ENCODE data around the gene KRT86. TPM values are rescaled to one million over a fixed set of nuclear protein-coding genes. Genes with fewer than 3 reads are reported as not detected.

KRT86 gene
- total RNA-seq (1 to 10 TPM in 5 of 9 donors, under 1 TPM in 3, not detected in 1; 0.69 to 6.2 (median 1.4) TPM), polyA plus RNA-seq (1 to 10 TPM in 1 of 3 donors, under 1 TPM in 1, not detected in 1; 0.61 to 1.4 TPM)
- long read RNA-seq, donor 1: 0 reads
- long read RNA-seq, donor 2: 0 reads
- long read RNA-seq, donor 3: 0 reads
- long read RNA-seq, donor 4: 0 reads
- long read RNA-seq, donor 5, partial matches to known transcripts: 0 of 2 reads
- long read RNA-seq, donor 5, other reads (novel, unspliced or antisense): 2 of 2 reads
- long read RNA-seq, donor 6: 0 reads
- long read RNA-seq, donor 7: 0 reads
- long read RNA-seq, donor 8: 0 reads
- long read RNA-seq, donor 9: 0 reads
- long read RNA-seq, donor 10: 0 reads

- Histone ChIP-seq H3K9me3 (replicated peaks in 1 of 3) (no peaks in the 10 kb centered on the region), H3K36me3 (replicated peaks in 1 of 2) (no peaks in the 10 kb centered on the region), H3K4me1 (replicated peaks in 1 of 2) (peaks cover 4 to 7% of the 10 kb centered on the region in 2 donors), H3K27me3 (no peaks in the 10 kb centered on the region), H3K4me3 (no peak within 1 kb of the TSS), H3K27ac (no peak within 1 kb of the TSS)
- intact Hi-C loops (cut with DNase I): loop anchor here (5.0 kb wide), 2 partner anchors 42 to 57 kb away; partner anchors contain the start of gene KRT7 (in 1 of the 2)
- 72 to 76% (median 74%) methylated on average over 3 of the region's 3 CpGs for WGBS, 4 donors
- peak in 1 of 7 donors; percentile 3 for DNase-seq
- no peak for TF ChIP-seq POLR2A (IDR thresholded peaks at IDR 0.05)
- TF ChIP-seq, protein P1, sequence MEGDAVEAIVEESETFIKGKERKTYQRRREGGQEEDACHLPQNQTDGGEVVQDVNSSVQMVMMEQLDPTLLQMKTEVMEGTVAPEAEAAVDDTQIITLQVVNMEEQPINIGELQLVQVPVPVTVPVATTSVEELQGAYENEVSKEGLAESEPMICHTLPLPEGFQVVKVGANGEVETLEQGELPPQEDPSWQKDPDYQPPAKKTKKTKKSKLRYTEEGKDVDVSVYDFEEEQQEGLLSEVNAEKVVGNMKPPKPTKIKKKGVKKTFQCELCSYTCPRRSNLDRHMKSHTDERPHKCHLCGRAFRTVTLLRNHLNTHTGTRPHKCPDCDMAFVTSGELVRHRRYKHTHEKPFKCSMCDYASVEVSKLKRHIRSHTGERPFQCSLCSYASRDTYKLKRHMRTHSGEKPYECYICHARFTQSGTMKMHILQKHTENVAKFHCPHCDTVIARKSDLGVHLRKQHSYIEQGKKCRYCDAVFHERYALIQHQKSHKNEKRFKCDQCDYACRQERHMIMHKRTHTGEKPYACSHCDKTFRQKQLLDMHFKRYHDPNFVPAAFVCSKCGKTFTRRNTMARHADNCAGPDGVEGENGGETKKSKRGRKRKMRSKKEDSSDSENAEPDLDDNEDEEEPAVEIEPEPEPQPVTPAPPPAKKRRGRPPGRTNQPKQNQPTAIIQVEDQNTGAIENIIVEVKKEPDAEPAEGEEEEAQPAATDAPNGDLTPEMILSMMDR (IDR thresholded peaks at IDR 0.05): no peak
Observed at GRCh38 chr12:52274521-52275120, at the start of gene KRT86. Gene KRT86, plus strand, starts transcription at chr12:52274645. Its CDS starts 27,272 bp downstream, at chr12:52301917.

DNA sequence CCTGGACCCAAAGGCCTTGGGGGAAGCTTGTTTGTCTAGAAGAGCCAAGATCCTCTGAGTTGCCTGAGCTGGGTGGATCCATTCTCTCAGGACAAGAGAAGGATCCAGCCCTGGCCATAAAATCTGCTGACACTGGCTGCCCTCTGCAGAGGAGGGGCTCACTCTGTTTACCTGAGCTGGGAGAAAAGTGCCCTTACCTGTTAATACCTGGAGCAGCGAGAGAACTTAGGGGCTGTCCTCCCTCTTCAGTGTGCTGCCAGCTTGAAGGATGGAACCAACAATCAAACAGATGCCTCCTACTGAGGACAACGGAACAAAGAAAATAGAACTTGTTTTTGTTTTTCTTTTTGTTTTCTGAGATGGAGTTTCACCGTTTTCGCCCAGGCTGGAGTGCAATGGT lies 48.7 kb upstream of the KRT86 start:
- TF ChIP-seq POLR2A (IDR thresholded peaks at IDR 0.05): no peak
- TF ChIP-seq, protein P1 (IDR thresholded peaks at IDR 0.05): no peak
- Histone ChIP-seq H3K4me1 (replicated peaks in 1 of 2) (no peaks in the 10 kb centered on the region), H3K9me3 (replicated peaks in 1 of 3) (no peaks in the 10 kb centered on the region), H3K36me3 (replicated peaks in 1 of 2) (no peaks in the 10 kb centered on the region), H3K27ac (no peak overlapping the region), H3K27me3 (no peaks in the 10 kb centered on the region), H3K4me3 (no peak overlapping the region)
- intact Hi-C loops (cut with DNase I): no loop called here
- peak in 1 of 7 donors; percentile 6 for DNase-seq
- 73 to 90% (median 86%) methylated on average over 4 of the region's 4 CpGs for WGBS, 4 donors

DNA sequence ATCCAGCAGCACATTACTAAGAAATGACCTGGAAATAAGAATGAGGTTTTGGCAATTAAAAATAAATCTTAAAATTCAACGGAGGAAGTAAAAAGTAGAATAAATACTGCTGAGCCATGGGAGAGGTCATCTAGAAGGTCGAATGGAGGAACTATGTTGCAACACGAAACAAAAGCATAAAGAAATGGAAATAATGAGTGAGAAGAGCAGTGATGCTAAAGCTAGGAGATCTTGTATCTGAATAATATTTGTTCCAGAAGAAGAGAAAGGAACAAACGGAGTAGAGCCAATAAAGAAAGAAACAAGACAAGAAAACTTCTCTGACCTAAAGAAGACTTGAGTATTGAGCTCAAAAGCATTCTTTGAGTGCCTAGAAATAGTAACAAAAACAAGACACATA lies 48.0 kb upstream of the KRT86 start:
- TF ChIP-seq, protein P1 (IDR thresholded peaks at IDR 0.05): no peak
- no peak for TF ChIP-seq POLR2A (IDR thresholded peaks at IDR 0.05)
- Histone ChIP-seq H3K36me3 (replicated peaks in 1 of 2) (no peaks in the 10 kb centered on the region), H3K27me3 (no peaks in the 10 kb centered on the region), H3K4me3 (no peak overlapping the region), H3K9me3 (replicated peaks in 1 of 3) (no peaks in the 10 kb centered on the region), H3K27ac (no peak overlapping the region), H3K4me1 (replicated peaks in 1 of 2) (no peaks in the 10 kb centered on the region)
- intact Hi-C loops (cut with DNase I): no loop called here
- no peak for DNase-seq
- 43 to 62% (median 61%) methylated on average over 4 of the region's 4 CpGs for WGBS, 4 donors

DNA sequence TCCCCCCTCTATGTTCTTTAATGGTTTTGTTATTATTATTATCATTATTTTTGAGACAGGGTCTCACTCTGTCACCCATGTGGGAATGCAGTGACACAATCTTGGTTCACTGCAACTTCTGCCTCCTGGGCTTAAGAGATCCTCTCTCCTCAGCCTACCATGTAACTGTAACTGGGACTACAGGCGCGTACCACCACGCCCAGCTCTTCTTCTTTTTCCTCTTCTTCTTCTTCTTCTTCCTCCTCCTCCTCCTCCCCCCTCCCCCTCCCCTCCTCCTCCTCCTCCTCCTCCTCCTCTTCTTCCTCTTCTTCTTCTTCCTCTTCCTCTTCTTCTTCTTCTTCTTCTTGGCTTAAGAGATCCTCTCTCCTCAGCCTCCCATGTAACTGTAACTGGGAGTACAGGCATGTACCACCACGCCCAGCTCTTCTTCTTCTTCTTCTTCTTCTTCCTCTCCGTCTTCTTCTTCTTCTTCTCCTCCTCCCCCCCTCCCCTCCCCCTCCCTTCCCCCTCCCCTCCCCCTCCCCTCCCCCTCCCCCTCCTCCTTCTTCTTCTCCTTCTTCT lies 46.8 kb upstream of the KRT86 start:
- Histone ChIP-seq H3K4me1 (replicated peaks in 1 of 2) (no peaks in the 10 kb centered on the region), H3K27ac (no peak overlapping the region), H3K4me3 (no peak overlapping the region), H3K9me3 (replicated peaks in 1 of 3) (no peaks in the 10 kb centered on the region), H3K27me3 (peaks cover 8% of the 10 kb centered on the region), H3K36me3 (replicated peaks in 1 of 2) (no peaks in the 10 kb centered on the region)
- intact Hi-C loops (cut with DNase I): no loop called here
- TF ChIP-seq POLR2A (IDR thresholded peaks at IDR 0.05): no peak
- TF ChIP-seq, protein P1 (IDR thresholded peaks at IDR 0.05): no peak
- no peak for DNase-seq
- 67 to 71% (median 69%) methylated on average over 5 of the region's 5 CpGs for WGBS, 4 donors
